Measurements from ENCODE around the gene NTF4.

Gene NTF4

DNA sequence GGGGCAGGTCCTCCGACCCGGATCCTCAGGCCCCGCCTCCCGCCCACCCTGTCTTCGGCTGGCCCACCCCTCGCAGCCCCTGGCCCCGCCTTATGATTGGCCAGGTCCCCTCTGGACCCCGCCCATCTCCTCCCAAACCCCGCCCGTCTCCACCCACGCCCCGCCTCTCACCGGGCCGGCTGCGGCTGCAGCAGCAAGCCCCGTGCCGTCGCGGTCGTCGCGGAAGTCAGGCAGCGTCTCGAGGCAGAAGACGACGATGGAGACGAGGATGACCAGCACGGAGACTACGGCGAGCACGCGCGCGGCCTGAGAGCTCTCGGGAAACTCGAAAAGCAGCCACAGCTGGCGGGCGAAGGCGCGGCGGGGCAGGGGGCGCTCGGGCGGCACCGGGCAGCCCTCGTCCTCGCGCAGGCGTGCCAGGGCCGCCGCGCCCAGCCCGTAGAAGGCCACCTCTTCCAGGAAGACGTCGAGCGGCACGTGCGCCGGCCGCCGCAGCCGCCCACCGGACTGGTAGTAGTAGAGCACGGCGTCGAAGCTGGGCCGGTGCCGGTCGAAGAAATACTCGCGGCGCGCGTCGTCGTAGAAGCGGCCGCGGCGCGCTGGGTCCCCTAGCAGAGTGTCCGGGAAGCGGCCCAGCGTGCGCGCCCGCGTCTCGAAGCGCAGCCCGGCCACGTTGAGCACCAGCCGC is 7.4 kb upstream of the NTF4 start:
- TF ChIP-seq EP300 (IDR thresholded peaks at IDR 0.05; ENCODE audit: borderline replicate concordance) (no peak), TCF12 (IDR thresholded peaks at IDR 0.05; ENCODE audit: low read depth) (no peak), ZBTB7A (IDR thresholded peaks at IDR 0.05; ENCODE audit: low read depth) (peak; percentile 60; the same call in 1 of the 2 replicates), CREB1 (IDR thresholded peaks at IDR 0.05; ENCODE audit: low read depth) (no peak)
- TF ChIP-seq, protein P1, sequence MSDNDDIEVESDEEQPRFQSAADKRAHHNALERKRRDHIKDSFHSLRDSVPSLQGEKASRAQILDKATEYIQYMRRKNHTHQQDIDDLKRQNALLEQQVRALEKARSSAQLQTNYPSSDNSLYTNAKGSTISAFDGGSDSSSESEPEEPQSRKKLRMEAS (IDR thresholded peaks at IDR 0.05), result peak; percentile 84
- TF ChIP-seq, protein P2, sequence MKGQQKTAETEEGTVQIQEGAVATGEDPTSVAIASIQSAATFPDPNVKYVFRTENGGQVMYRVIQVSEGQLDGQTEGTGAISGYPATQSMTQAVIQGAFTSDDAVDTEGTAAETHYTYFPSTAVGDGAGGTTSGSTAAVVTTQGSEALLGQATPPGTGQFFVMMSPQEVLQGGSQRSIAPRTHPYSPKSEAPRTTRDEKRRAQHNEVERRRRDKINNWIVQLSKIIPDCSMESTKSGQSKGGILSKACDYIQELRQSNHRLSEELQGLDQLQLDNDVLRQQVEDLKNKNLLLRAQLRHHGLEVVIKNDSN (IDR thresholded peaks at IDR 0.05), result no peak

DNA sequence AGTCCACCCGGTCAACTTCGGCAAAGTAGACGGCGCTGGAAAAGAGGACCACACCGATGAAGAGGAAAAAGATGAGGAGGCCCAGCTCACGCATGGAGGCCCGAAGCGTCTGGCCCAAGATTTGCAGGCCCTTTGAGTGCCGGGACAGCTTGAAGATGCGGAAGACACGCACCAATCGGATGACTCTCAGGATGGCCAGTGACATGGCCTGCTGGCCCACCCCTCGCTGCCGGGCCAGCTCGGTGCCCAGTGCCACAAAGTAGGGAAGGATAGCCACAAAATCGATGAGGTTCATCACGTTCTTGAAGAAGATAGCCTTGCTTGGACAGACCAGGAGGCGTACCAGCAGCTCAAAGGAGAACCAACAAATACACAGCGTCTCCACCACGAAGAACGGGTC is 5.8 kb upstream of the NTF4 start:
- TF ChIP-seq NFIC (IDR thresholded peaks at IDR 0.05), result no peak
- no peak for TF ChIP-seq EP300 (IDR thresholded peaks at IDR 0.05; ENCODE audit: borderline replicate concordance)
- no peak for TF ChIP-seq RAD21 (IDR thresholded peaks at IDR 0.05; ENCODE audit: low read depth)
- TF ChIP-seq, protein P3, sequence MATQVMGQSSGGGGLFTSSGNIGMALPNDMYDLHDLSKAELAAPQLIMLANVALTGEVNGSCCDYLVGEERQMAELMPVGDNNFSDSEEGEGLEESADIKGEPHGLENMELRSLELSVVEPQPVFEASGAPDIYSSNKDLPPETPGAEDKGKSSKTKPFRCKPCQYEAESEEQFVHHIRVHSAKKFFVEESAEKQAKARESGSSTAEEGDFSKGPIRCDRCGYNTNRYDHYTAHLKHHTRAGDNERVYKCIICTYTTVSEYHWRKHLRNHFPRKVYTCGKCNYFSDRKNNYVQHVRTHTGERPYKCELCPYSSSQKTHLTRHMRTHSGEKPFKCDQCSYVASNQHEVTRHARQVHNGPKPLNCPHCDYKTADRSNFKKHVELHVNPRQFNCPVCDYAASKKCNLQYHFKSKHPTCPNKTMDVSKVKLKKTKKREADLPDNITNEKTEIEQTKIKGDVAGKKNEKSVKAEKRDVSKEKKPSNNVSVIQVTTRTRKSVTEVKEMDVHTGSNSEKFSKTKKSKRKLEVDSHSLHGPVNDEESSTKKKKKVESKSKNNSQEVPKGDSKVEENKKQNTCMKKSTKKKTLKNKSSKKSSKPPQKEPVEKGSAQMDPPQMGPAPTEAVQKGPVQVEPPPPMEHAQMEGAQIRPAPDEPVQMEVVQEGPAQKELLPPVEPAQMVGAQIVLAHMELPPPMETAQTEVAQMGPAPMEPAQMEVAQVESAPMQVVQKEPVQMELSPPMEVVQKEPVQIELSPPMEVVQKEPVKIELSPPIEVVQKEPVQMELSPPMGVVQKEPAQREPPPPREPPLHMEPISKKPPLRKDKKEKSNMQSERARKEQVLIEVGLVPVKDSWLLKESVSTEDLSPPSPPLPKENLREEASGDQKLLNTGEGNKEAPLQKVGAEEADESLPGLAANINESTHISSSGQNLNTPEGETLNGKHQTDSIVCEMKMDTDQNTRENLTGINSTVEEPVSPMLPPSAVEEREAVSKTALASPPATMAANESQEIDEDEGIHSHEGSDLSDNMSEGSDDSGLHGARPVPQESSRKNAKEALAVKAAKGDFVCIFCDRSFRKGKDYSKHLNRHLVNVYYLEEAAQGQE (IDR thresholded peaks at IDR 0.05; ENCODE audit: low read depth), result no peak
- TF ChIP-seq, protein P1 (IDR thresholded peaks at IDR 0.05), result no peak
- TF ChIP-seq YY1 (IDR thresholded peaks at IDR 0.05; ENCODE audit: low read depth), result no peak
- TF ChIP-seq TEAD4 (IDR thresholded peaks at IDR 0.05), result no peak
- no peak for TF ChIP-seq FOXM1 (IDR thresholded peaks at IDR 0.05; ENCODE audit: borderline replicate concordance, low read depth)
- no peak for TF ChIP-seq TCF12 (IDR thresholded peaks at IDR 0.05; ENCODE audit: low read depth)
- TF ChIP-seq, protein P2 (IDR thresholded peaks at IDR 0.05), result no peak
- TF ChIP-seq CEBPB (IDR thresholded peaks at IDR 0.05), result no peak
- no peak for TF ChIP-seq EGR1 (IDR thresholded peaks at IDR 0.05)
- TF ChIP-seq ZBTB7A (IDR thresholded peaks at IDR 0.05; ENCODE audit: low read depth), result no peak
- no peak for TF ChIP-seq TAF1 (IDR thresholded peaks at IDR 0.05; ENCODE audit: low read depth)
- TF ChIP-seq CREB1 (IDR thresholded peaks at IDR 0.05; ENCODE audit: low read depth), result no peak

DNA sequence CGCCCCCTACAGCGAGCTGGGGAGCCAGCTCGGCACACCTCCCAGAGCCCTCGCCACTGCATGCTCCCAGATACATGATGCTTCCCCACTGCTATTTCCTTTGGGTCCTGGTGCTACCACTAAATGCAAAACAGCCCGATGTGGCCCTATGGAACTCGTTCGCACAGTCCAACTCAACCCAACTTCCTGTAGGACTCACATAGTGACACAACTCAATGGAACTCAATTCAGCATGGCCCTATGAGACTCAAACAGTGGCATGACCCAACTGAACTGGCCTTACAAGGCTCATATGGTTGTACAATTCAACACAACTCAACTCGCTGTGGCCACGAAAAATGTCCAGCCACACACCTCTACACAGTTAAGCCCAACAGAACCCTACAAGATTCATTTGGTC is 4.4 kb upstream of the NTF4 start:
- TF ChIP-seq CEBPB (IDR thresholded peaks at IDR 0.05) (no peak), CREB1 (IDR thresholded peaks at IDR 0.05; ENCODE audit: low read depth) (no peak), EP300 (IDR thresholded peaks at IDR 0.05; ENCODE audit: borderline replicate concordance) (no peak), TCF12 (IDR thresholded peaks at IDR 0.05; ENCODE audit: low read depth) (no peak)
- TF ChIP-seq, protein P2 (IDR thresholded peaks at IDR 0.05), result no peak

DNA sequence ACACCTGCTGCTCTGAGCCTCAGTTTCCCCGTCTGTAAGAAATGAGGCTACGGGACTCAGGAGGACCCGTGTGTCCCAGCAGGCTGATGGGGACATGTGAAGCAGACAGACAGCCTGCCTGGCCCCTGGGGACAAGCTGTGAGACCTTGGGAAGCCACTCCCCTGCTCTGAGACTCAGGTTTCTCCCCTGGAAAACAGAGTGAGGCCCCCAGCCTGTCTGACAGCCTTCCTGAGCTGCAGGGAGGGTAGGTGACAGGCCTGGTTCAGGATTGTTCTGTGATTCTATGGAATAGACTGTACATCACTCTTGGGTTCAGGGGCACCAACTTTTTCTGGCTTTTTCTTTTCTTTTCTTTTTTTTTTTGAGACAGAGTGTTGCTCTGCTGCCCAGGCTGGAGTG is 2.9 kb upstream of the NTF4 start:
- TF ChIP-seq NFIC (IDR thresholded peaks at IDR 0.05), result no peak
- TF ChIP-seq, protein P2 (IDR thresholded peaks at IDR 0.05), result no peak
- TF ChIP-seq RAD21 (IDR thresholded peaks at IDR 0.05; ENCODE audit: low read depth), result no peak
- TF ChIP-seq YY1 (IDR thresholded peaks at IDR 0.05; ENCODE audit: low read depth), result no peak
- TF ChIP-seq ZBTB7A (IDR thresholded peaks at IDR 0.05; ENCODE audit: low read depth), result no peak
- TF ChIP-seq TCF12 (IDR thresholded peaks at IDR 0.05; ENCODE audit: low read depth), result no peak
- no peak for TF ChIP-seq TAF1 (IDR thresholded peaks at IDR 0.05; ENCODE audit: low read depth)

DNA sequence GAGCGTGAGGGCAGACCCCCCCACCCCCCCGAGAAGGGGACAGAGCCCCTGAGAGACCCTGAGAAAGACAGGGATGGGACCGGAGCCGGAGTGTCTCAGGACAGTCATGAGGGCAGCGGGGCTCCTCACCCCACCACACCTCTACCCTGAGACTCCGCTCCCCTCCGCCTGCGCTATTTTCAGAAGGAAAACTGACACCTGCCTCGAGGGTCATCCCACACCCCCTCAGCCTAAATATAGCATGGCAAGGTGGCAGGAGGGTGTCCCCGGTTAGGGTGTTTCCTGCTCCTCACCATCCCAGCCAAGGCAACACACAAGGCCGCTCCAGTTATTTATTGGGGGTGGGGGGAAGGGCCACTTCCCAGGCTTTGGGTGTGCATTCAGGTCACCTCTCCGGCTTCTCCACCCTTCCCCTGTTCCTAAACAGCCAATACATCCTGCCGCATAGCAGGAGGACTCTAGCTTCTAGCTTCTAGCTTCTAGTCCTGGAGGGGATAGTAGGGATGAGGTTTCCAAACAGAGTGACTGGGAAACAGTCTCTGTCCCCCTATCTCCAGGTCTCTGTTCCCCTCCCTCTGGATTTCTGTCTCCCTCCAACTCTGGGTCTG is 1.4 kb upstream of the NTF4 start:
- no peak for TF ChIP-seq FOXM1 (IDR thresholded peaks at IDR 0.05; ENCODE audit: borderline replicate concordance, low read depth)
- TF ChIP-seq, protein P3 (IDR thresholded peaks at IDR 0.05; ENCODE audit: low read depth), result no peak
- TF ChIP-seq, protein P2 (IDR thresholded peaks at IDR 0.05), result no peak
- TF ChIP-seq ZBTB7A (IDR thresholded peaks at IDR 0.05; ENCODE audit: low read depth), result 0 out of 2 replicates have a peak, but pooled peaks have one; percentile 11
- TF ChIP-seq CEBPB (IDR thresholded peaks at IDR 0.05), result no peak
- no peak for TF ChIP-seq EGR1 (IDR thresholded peaks at IDR 0.05)

Data from Ishikawa (cell line).